HG03354 (cell line): ENCODE results near the gene ZNF774.
"Not testable (repeated sequence)": the region's sequence is repeated elsewhere in the genome, so short reads cannot be mapped to it uniquely, and the experiment has no call there.

Experiments used
- ATAC-seq: cut with Tn5 transposase; IDR thresholded peaks from one replicate; pipeline ENCODE4 v1.9.1; 2021; ENCODE audit warnings: mild to moderate bottlenecking; ENCODE audit not compliant: unreplicated experiment, poor library complexity, severe bottlenecking

The ZNF774 gene

DNA sequence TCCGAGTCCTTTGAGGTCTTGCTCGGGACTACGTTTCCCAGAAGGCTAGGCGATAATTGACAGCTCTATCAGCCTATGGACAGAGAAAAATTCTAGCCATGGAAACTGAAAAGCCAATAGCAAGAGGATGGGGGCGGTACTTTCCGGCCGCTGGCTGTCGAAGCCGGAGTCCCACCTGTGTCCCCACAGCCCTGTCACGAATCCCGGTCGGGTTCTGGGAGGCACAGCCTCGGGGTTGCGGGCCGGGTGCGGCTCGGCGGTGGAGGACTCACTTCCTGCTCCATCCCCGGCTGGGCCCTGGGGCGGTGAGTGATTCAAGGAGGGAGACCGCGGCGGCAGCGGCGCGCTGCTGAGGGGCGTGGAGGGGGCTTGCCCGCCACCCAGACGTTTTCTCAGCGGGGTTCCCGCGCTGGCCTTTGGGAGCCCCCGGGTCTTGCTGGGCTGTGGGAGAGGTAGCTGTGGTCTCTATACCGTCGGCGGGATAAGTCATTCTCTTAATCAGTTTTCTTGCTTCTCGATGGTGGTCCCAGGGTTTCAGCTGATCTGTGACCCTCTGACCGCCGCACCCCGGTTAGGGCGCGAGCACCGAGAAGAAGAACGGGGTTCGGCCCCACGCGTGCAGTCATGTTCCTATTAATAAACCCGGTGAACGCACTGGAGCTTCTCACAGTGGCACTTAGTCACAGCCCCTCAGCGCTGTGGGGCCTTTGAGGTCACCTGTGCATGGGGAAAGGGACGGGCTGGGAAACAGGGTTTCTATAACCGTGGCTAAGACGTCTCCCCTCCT, at the start of gene ZNF774:
Gene ZNF774, plus strand, starts transcription at position 178 of the 787 bp plus-strand sequence. CDS start 2,377 bp downstream, outside the sequence.
- ATAC-seq: peak; percentile 100

DNA sequence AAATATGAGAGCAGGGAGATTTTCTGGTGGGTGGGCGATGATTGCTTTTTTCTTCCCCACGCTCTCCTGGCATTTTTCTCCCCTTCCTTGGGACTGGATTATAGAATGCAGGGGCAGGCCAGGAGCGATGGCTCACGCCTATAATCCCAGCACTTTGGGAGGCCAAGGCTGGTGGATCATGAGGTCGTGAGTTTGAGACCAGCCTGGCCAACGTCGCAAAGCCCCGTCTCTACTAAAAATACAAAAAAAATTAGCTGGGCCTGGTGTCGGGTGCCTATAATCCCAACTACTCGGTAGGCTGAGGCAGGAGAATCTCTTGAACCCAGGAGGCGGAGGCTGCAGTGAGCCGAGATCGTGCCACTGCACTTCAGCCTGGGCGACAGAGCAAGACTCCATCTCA, 46.7 kb upstream of the ZNF774 start:
- ATAC-seq: not testable (repeated sequence)

DNA sequence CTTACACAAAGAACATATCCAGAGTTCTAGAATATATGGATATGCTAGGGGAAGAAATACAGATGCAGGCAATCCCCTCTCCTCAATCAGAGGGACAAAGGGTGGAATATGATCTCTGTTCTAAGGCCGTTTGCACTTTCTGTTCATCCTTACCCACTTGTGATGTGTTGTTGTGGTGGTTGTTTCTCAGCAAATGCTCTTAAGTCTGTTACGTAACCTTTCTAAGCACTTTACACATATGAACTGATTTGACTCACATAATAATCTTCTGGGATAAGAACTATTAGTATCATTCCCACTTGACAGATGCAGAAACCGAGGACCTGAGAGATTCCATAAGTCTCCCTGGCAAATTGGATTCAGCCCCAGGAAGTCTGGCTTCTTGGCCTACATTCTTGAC, 46.2 kb upstream of the ZNF774 start:
- no peak for ATAC-seq

DNA sequence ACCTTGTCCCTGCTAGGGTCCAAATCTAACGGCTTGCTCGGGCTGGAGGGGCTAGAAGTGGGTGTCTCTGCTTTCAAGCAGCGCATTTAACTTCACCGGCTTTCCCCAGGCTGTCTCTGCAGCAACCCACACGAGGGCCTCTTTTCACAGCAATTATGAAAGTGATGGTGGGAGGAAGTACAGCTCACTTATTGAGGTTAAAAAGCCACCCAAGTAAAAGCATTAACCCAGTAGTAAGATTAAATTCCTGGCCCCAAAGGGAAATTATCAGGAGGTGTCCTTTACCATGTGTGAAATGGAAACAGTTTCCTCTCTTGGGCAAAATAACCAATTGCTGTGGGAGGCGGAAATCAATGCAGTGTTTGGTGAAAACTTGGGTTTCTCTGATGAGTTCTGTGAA, 45.5 kb upstream of the ZNF774 start:
- ATAC-seq: no peak

DNA sequence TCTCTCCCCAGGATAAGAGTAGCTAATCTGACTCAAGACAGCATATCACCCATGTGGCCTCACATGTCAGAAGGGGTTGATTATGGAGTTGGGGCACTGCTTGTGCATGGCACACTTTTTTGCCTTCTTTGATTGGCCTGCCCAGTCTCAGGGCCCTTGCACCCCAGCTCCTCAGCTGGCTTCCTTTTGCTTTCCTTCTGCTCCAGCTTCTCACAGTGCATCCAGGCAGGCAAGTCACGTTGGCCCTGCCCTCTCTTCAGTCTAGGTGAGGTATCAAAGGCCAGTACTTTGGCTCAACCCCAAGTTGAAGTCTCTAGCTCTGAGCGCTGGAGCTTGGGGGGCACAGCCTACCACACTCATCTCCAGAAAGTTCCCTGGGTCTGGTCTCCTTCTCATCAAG, 44.4 kb upstream of the ZNF774 start:
- no peak for ATAC-seq

DNA sequence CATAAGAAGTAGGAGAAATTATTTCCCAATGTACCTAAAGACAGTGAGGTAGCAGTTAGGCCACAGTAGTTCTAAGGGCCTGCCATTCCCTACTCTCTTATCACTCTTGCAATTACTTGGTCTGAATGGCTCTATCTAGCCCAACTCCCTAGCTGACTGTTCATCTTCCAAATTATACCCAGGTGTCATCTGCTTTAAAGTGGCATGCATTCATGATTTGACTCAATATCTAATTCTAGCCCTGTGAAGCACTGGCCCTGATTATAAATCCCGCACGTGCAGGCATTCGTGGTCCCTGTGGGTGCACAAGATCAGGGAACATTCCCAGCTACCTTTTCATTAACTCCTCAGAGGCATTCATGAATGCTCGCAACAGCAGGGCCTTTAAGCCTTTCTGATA, 43.1 kb upstream of the ZNF774 start:
- no peak for ATAC-seq

DNA sequence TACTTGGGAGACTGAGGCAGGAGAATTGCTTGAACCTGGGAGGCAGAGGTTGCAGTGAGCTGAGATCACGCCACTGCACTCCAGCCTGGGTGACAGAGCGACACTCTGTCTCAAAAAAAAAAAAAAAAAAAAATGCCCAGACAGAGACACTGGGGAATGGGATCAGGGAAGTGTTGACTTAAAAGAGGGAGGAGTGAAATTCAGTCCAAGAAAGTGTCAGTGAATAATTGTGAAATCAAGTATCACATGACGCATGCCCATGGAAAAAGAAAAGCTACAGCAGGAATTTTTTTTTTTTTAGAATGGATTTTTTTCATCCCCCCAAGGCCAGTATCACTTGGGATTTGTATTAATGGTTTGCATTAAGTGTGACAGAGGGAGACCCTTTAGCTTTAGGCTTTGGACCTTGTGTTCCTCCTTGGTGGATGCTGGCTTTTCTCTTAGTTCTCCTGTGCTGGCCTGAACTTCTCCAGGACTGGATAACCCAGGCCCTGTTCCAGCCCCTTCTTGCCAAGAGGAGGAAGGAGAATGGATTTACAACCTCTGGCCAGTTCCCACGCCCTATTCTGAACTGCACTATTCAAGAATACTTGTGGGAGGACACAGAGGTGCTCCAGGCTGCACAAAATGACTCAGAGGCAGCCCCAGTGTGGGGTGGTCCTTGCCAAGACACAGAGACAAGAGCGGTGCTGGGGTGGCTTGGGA, 36.7 kb upstream of the ZNF774 start:
- no peak for ATAC-seq

DNA sequence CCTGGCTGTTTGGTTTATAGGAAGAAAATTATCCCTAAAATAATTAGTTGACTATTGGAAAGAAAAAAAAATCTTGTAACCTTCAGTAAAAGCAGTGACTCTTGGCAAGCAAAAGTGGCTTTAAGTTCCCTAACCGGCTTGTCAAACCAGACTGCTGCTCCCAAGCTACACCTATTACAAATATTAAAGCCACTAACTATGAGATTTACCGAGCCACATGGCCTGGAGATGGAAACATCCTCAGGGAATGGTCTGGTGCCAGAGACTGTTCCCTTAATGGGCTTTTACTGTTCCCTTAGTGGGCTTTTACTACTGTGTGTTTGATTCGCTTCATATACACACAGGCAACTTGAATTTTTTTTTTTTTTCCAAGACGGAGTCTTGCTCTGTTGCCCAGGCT, 35.9 kb upstream of the ZNF774 start:
- ATAC-seq: no peak

DNA sequence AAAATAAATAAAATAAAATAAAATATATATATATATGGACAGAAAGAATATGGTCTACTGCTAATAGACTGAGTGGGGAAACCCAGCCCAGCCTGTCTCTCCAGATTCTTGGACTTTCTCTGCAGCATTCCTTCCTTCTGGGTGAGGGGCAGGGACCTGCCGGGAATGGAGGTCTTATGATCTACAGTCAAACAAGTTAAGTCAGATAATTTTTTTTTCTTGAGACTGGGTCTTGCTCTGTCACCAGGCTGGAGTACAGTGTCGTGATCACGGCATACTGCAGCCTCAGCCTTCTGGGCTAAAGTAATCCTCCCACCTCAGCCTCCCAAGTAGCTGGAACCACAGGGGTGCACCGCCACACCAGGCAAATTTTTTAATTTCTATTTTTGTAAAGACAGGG, 33.5 kb upstream of the ZNF774 start:
- no peak for ATAC-seq

DNA sequence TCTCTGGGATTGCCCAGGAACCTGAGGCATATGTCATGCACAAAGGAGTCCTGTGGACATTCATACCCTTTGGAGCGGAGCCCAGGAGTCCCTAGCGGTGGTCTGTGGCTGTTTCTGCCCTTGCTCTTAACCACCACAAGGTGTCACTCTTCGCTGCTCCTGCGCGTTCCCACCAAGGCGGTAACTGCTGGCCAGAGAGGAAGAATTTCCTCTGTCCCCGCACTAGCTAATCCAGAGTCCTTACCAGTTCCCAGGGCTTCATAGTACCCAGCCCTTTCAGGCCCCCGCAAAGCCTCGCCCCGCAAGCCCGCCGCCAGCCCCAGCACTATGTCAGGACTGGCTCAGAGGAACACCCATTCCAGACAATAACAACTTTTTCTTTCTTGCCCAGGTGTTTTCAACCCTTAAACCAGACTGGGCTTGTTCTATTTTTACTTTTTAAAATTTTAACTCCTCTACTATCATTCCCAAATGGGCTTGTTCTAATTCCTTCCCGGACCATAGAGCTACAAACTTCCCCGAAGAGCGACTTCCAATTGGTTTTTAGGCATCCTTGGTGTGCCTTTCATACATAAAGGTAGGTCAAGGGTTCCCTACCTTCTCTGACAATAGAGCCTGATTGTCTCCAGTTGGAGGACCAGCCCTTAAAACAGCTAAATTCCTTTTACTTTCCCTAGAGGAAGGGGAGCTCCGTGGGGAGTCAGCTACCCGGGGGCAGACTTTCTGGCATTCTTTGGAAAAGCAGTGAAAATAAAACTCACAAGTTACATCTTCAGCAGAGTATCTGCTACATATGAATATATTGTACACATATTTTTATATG, 31.8 kb upstream of the ZNF774 start:
- ATAC-seq: peak; percentile 83

DNA sequence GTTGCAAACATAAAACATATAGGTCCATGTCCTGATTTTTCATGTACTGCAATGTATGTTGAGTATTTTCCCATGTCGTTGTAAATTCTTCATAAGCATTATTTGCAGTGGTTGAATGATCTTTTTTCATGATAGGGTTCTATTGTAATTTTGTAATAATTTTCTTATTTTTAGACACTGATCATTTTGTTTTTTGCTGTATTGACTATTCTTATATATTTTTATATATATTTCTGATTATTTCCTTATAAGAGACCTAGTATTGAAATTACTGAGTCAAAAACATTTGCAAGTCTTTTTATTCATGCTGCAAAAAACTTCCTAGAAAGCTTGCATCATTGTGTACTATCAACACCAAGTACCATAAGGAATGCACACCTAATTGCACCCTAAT, 31.2 kb upstream of the ZNF774 start:
- no peak for ATAC-seq

DNA sequence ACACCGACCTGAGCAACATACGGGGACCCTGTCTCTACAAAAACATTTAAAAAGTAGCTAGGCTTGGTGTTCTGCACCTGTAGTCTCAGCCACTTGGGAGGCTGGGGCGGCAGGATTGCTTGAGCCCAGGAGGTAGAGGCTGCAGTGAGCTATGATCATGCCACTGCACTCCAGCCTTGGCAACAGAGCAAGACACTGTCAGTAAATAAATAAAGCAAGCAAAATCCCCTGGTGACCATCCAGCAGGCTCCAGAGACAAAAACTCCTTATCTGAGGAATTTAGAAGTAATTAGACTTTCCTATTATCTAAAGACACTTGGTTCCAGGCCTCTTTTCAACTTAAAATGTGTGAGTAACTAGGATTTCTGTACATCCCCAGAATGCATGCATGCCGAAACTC, 29.5 kb upstream of the ZNF774 start:
- ATAC-seq: no peak

DNA sequence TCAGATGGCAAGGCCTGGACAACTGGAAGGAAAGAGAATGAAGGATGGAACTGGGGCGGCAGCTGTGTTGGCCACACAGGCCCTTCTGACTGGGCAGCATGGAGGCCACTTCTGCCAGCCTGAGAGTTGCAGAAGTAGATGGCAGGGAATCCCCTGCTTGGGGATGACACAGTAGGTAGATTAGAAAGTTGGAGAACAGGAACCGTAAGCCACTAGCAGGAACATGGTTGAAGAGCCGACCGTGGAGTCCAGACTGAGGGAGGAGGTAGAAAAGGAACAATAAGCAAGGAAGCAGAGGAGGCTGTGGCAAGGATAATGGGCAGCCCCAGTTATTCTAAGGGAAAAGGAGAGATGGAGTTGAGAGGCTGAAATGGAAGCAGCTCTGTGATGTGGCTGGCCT, 26.4 kb upstream of the ZNF774 start:
- ATAC-seq: no peak

DNA sequence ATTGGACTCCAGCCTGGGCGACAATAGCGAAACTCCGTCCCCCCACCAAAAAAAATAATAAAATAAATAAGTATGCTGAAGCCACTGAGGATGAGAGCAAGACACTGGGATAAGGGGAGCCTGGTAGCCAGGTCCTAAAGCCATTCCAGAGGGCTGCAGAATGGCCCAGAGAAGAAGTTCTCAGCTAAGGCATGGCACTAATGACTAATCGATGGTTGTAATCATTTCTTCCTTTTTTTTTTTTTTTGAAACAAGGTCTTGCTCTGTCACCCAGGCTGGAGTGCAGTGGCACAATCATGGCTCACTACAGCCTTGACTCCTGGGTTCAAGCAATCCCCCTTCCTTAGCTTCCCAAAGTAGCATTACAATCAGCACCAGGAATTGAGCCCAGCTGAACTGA, 25.6 kb upstream of the ZNF774 start:
- no peak for ATAC-seq

DNA sequence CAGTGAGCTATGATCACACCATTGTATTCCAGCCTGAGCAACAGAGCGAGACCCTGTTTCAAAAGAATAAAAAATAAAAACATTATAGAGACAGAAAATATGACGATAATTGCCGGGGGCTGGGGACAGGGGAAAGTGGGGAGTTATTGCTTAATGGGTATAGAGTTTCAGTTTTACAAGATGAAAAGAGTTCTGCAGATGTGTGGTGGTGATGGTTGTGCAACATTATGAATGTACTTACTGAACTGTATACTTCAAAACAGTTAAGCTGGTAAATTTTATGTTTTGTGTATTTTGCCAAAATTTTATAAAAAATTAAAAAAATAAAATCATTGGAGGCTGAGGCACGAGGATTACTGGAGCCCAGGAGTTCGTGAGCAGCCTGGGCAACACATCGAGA, 24.8 kb upstream of the ZNF774 start:
- no peak for ATAC-seq

DNA sequence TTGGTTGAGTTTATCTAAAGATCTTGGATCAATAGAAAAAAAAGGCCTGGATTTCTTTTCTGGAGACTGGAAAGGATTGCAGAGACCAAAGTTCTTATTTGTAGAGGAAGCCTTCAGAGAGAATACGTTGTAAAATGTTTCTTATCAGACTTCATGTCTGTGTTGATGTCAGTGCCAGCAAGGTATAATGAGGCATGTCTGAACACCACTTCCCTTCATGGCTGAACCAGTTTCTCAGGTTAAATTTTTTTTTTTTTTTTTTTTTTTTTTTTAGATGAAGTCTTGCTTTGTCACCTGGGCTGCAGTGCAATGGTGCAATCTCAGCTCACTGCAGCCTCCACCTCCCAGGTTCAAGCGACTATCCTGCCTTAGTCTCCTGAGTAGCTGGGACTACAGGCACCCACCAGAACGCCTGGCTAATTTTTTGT, 17.8 kb upstream of the ZNF774 start:
- ATAC-seq: no peak

DNA sequence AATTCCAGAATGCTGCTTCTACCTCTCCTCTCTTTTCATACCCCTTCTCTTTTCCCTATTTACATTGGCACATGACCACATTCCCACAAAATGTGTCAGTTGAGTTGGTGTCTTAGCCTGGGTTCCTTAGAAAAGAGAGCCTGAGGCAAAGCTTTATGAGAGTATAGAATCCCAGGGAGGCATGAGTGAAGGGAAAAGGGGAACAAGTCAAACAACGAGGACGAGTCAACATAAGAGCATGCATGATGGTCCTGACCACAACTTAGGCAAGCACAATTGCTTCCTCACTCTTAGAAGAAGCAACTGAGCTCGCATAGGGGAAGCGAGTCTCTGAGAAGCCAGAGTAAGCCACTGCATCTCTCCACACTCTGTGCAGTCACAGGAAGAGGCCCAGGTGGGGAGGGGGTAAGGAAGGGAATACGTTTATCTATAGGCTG, 15.4 kb upstream of the ZNF774 start:
- ATAC-seq: no peak

DNA sequence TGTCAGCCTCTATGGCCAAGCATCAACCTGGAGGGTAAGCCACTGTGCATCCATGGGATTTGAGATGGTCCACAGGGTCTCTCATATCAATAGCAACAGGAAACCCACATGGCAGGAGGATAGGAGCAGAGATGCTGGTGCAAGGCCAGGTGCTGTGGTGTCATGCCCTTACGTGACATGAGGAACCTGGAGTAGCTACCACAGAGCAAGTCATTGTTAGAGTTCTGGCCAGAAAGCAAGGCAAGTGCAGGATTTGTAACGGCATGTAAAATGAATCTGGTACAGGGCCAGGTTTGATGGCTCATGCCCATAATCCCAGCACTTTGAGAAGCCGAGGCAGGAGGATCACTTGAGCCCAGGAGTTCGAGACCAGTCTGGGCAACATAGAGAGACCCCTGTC, 14.8 kb upstream of the ZNF774 start:
- no peak for ATAC-seq

DNA sequence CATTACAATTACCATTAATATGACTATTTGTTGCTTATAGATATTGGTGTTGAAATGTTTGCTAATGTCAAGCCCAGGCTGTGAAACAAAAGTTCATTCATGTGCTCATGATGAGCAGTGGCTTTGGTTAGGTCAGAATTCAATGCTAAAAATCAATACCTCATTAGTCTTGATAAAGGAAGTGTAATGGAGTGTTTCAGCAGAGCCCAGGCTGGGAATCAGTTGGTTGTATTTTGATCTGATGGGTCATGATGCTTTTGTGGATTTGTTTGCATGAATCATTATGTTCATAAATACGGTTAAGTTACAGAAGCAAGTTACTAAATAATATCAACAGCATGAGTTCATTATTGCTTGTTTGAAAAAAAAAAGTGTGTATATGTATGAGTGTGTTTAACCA, 13.6 kb upstream of the ZNF774 start:
- no peak for ATAC-seq

DNA sequence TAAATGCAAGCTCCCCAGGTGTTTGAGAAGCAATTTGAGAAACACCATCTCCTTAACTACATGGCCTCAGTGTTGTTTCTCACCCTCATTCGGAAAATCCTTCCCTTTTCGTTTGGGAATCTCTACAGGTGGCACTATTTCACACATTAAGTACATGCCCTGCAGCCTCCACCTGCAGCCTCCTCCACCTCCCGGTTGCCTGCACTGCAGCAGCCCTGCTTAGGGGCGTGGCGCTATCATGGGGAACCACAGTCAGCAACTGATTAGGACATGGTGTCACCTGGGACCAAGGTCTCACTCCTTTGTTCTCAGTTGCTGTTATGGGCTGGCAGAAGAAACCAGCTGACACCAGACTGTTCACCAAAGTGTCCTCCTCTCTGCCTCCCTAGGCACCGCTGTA, 11.7 kb upstream of the ZNF774 start:
- no peak for ATAC-seq
